H9 (cell line): ENCODE measurements around the gene RIMBP2. TPM values are rescaled to one million over a fixed set of nuclear protein-coding genes. Genes with fewer than 3 reads are reported as not detected.

Source experiments
- DNase-seq: peaks from one replicate; pipeline ENCODE4 v3.0.0-alpha.2; 2017
- H2AFZ ChIP-seq: one replicate; pipeline ENCODE4 v1.6.1; 2013; ENCODE audit warnings: mild to moderate bottlenecking, low read length, control low read depth, moderate library complexity
- H2AK5ac ChIP-seq: 2 replicates; pipeline ENCODE4 v1.6.1; 2013; ENCODE audit warnings: low read length, control low read depth, mixed read lengths; ENCODE audit not compliant: insufficient read length
- H2BK120ac ChIP-seq: one replicate; pipeline ENCODE4 v1.6.1; 2013; ENCODE audit warnings: low read depth, mild to moderate bottlenecking, low read length, control low read depth, inconsistent platforms; ENCODE audit not compliant: poor library complexity, severe bottlenecking
- H2BK12ac ChIP-seq: 2 replicates; pipeline ENCODE4 v1.6.1; 2013; ENCODE audit warnings: low read length, control low read depth, mixed read lengths, low read depth; ENCODE audit not compliant: insufficient read length
- H2BK15ac ChIP-seq: 2 replicates; pipeline ENCODE4 v1.6.1; 2013; ENCODE audit warnings: low read depth, low read length, control low read depth
- H2BK20ac ChIP-seq: one replicate; pipeline ENCODE4 v1.6.1; 2013; ENCODE audit warnings: low read depth, mild to moderate bottlenecking, low read length, control low read depth, inconsistent platforms; ENCODE audit not compliant: poor library complexity, severe bottlenecking
- H2BK5ac ChIP-seq: 2 replicates; pipeline ENCODE4 v1.6.1; 2013; ENCODE audit warnings: low read length, control low read depth, mixed read lengths; ENCODE audit not compliant: insufficient read length
- H3K14ac ChIP-seq: 2 replicates; pipeline ENCODE4 v1.6.1; 2013; ENCODE audit warnings: low read length, control low read depth; ENCODE audit not compliant: insufficient read depth
- H3K18ac ChIP-seq: 2 replicates; pipeline ENCODE4 v1.6.1; 2013; ENCODE audit warnings: low read depth, mild to moderate bottlenecking, mixed read lengths, low read length, control low read depth; ENCODE audit not compliant: insufficient read length
- H3K23ac ChIP-seq: 2 replicates; pipeline ENCODE4 v1.6.1; 2013; ENCODE audit warnings: low read length, control low read depth, mixed read lengths, low read depth; ENCODE audit not compliant: insufficient read length
- H3K23me2 ChIP-seq: 2 replicates; pipeline ENCODE4 v1.6.1; 2013; ENCODE audit warnings: low read depth, mild to moderate bottlenecking, mixed read lengths, low read length, control low read depth; ENCODE audit not compliant: insufficient read length, poor library complexity, severe bottlenecking
- H3K27ac ChIP-seq: 2 replicates; pipeline ENCODE4 v1.5.1; 2013; ENCODE audit warnings: low read length, control low read depth, mixed read lengths, low read depth; ENCODE audit not compliant: insufficient read length
- H3K27me3 ChIP-seq: 2 replicates; pipeline ENCODE4 v1.6.1; 2013; ENCODE audit warnings: low read length, control low read depth, inconsistent platforms; ENCODE audit not compliant: insufficient read depth
- H3K4ac ChIP-seq: 2 replicates; pipeline ENCODE4 v1.6.1; 2013; ENCODE audit warnings: low read depth, mild to moderate bottlenecking, control low read depth, inconsistent platforms, low read length, moderate library complexity
- H3K4me1 ChIP-seq: 2 replicates; pipeline ENCODE4 v1.6.1; 2013; ENCODE audit warnings: low read length, control low read depth, inconsistent platforms; ENCODE audit not compliant: insufficient read depth
- H3K4me2 ChIP-seq: 2 replicates; pipeline ENCODE4 v1.6.1; 2013; ENCODE audit warnings: low read length, control low read depth, mixed read lengths; ENCODE audit not compliant: insufficient read length, insufficient read depth
- H3K56ac ChIP-seq: 2 replicates; pipeline ENCODE4 v1.6.1; 2013; ENCODE audit warnings: low read depth, mild to moderate bottlenecking, mixed read lengths, low read length, control low read depth; ENCODE audit not compliant: insufficient read length
- H3K79me1 ChIP-seq: 2 replicates; pipeline ENCODE4 v1.6.1; 2013; ENCODE audit warnings: low read depth, mild to moderate bottlenecking, moderate library complexity, low read length, control low read depth, inconsistent platforms; ENCODE audit not compliant: insufficient read depth, poor library complexity, severe bottlenecking
- H3K79me2 ChIP-seq: 2 replicates; pipeline ENCODE4 v1.6.1; 2013; ENCODE audit warnings: low read length, control low read depth, inconsistent platforms; ENCODE audit not compliant: insufficient read depth
- H3K9ac ChIP-seq: 2 replicates; pipeline ENCODE4 v1.6.1; 2013; ENCODE audit warnings: low read length, control low read depth, mixed read lengths; ENCODE audit not compliant: insufficient read length; ENCODE audit errors: extremely low read depth
- H3K9me3 ChIP-seq: one replicate; pipeline ENCODE4 v1.6.1; 2013; ENCODE audit warnings: low read depth, low read length, inconsistent platforms; ENCODE audit not compliant: control insufficient read depth
- H3T11ph ChIP-seq: one replicate; pipeline ENCODE4 v1.6.1; 2013; ENCODE audit warnings: mild to moderate bottlenecking, low read length, control low read depth, inconsistent platforms
- H4K20me1 ChIP-seq: one replicate; pipeline ENCODE4 v1.6.1; 2013; ENCODE audit not compliant: control insufficient read depth, insufficient read length, insufficient read depth
- H4K5ac ChIP-seq: 2 replicates; pipeline ENCODE4 v1.6.1; 2013; ENCODE audit warnings: low read depth, mild to moderate bottlenecking, mixed read lengths, low read length, control low read depth; ENCODE audit not compliant: insufficient read length
- H4K8ac ChIP-seq: replicated peaks from 2 replicates; pipeline ENCODE4 v1.6.1; 2013; ENCODE audit warnings: low read length, control low read depth, mixed read lengths, low read depth; ENCODE audit not compliant: insufficient read length
- H4K91ac ChIP-seq: 2 replicates; pipeline ENCODE4 v1.6.1; 2013; ENCODE audit warnings: low read depth, mild to moderate bottlenecking, moderate library complexity, mixed read lengths, low read length, control low read depth; ENCODE audit not compliant: insufficient read length
- H3K27ac Mint-ChIP-seq, 3 experiments: 2 replicates in 2 of 3; 3 replicates in 1 of 3; pipeline ENCODE4 v1.8.0; 2020 to 2021; ENCODE audit warnings: mixed read lengths in 3 of 3, mild to moderate bottlenecking in 1 of 3, moderate library complexity in 1 of 3
- H3K27me3 Mint-ChIP-seq: 2 replicates; pipeline ENCODE4 v1.8.0; 2021; ENCODE audit warnings: low read depth, mild to moderate bottlenecking, moderate library complexity, mixed read lengths
- H3K36me3 Mint-ChIP-seq, 3 experiments: 2 replicates in 2 of 3; 3 replicates in 1 of 3; pipeline ENCODE4 v1.8.0; 2020 to 2021; ENCODE audit warnings: low read depth in 3 of 3, mixed read lengths in 3 of 3; ENCODE audit not compliant: insufficient read depth in 1 of 3
- H3K4me1 Mint-ChIP-seq, 2 experiments: 2 replicates each; pipeline ENCODE4 v1.8.0; 2020; ENCODE audit warnings: mixed read lengths in 2 of 2
- H3K4me3 Mint-ChIP-seq, 2 experiments: 2 replicates in 1 of 2; 3 replicates in 1 of 2; pipeline ENCODE4 v1.8.0; 2020 to 2021; ENCODE audit warnings: mild to moderate bottlenecking in 2 of 2, mixed read lengths in 2 of 2, moderate library complexity in 1 of 2
- H3K9me3 Mint-ChIP-seq, 2 experiments: 2 replicates in 1 of 2; 3 replicates in 1 of 2; pipeline ENCODE4 v1.8.0; 2020; ENCODE audit warnings: mild to moderate bottlenecking in 2 of 2, mixed read lengths in 2 of 2, moderate library complexity in 1 of 2
- WGBS: extraction: QIAGEN DNeasy Blood & Tissue Kit; methylation state at CpG from one replicate; pipeline ENCODE4 v1.1.7; 2013; ENCODE audit warnings: missing lambda C conversion rate, low lambda C conversion rate, mixed read lengths; ENCODE audit not compliant: insufficient read length; ENCODE audit errors: extremely low coverage; 5-methylcytosine and 5-hydroxymethylcytosine counted together
- total RNA-seq: library from RNA; stranded (reverse); gene quantifications from 2 replicates; pipeline ENCODE4 v1.2.1, GENCODE V29; 2021
- TF ChIP-seq, protein P1 (sequence below): fragments of 200-600 bp; sonication (generic); conservative IDR thresholded peaks from 3 replicates; pipeline ENCODE4 v1.8.0; 2021; ENCODE audit warnings: antibody characterized with exemption, mild to moderate bottlenecking

RIMBP2 gene
- total RNA-seq, 1 experiment from 2014 or later: 0.70 TPM

DNA sequence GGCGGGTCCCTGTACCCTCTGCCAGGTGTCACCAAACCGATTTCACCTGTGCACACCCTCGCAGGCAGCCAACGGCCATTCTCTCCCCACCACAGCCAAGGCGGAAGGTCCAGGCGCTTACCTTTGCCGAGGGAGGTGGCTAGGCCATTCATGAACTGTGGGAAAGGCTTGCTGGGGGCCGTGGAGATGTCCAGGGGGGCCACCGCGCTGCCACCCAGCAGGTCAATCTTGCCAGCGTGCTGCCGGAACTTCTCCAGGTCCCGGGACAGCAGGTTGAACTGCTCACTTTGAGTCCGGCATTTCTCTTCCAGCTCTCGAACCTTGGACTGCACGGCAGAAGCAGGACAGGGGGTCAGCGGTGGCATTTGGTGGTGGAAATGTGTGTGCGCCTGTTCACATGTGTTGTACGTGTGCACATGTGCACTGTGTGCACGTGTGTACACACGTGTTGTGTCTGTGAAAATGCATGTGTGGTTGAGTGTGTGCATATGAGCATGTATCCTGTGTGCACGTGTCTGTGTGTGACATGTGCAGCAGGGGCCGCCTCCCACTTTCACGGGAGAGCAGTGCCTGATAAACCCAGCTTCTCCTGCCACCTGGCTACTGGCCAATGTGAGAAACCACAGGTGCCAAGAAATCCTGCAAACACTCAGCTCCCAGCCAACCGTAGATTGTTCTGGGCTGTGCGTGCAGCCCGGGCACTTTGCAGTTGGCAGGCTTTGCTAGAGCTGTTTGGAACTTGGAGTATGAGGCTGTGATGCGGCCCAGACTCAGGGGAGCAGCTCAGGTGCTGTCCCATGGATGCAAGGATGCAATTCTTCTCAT is 259.5 kb downstream of the RIMBP2 start:
- H3K36me3 Mint-ChIP-seq: no peaks in the 10 kb centered on the region
- no peak overlapping the region for H4K5ac ChIP-seq
- no peaks in the 10 kb centered on the region for H3K9me3 ChIP-seq
- no CpG with 5 or more reads among the region's 28 CpGs for WGBS
- H3K27ac ChIP-seq: no peak overlapping the region
- no peak overlapping the region for H3K4me2 ChIP-seq
- H3K9me3 Mint-ChIP-seq: no peaks in the 10 kb centered on the region
- no peak overlapping the region for H2BK20ac ChIP-seq
- no peak overlapping the region for H3K56ac ChIP-seq
- no peak overlapping the region for H2BK5ac ChIP-seq
- H3K79me2 ChIP-seq: no peaks in the 10 kb centered on the region
- no peak overlapping the region for H2BK15ac ChIP-seq
- no peak overlapping the region for H2AFZ ChIP-seq
- H3K4me1 Mint-ChIP-seq: peaks cover 0 to under 1% of the 10 kb centered on the region in 2 experiments; a peak in 1 of 4 replicates
- H3K79me1 ChIP-seq: no peaks in the 10 kb centered on the region
- TF ChIP-seq, protein P1, sequence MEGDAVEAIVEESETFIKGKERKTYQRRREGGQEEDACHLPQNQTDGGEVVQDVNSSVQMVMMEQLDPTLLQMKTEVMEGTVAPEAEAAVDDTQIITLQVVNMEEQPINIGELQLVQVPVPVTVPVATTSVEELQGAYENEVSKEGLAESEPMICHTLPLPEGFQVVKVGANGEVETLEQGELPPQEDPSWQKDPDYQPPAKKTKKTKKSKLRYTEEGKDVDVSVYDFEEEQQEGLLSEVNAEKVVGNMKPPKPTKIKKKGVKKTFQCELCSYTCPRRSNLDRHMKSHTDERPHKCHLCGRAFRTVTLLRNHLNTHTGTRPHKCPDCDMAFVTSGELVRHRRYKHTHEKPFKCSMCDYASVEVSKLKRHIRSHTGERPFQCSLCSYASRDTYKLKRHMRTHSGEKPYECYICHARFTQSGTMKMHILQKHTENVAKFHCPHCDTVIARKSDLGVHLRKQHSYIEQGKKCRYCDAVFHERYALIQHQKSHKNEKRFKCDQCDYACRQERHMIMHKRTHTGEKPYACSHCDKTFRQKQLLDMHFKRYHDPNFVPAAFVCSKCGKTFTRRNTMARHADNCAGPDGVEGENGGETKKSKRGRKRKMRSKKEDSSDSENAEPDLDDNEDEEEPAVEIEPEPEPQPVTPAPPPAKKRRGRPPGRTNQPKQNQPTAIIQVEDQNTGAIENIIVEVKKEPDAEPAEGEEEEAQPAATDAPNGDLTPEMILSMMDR: no peak
- no peaks in the 10 kb centered on the region for H3K27me3 ChIP-seq
- H3K9ac ChIP-seq: no peak overlapping the region
- H3K23me2 ChIP-seq: no peaks in the 10 kb centered on the region
- H2BK120ac ChIP-seq: no peak overlapping the region
- peaks cover 2% of the 10 kb centered on the region; the same call in 1 of the 2 replicates for H3K27me3 Mint-ChIP-seq
- H3K23ac ChIP-seq: no peak overlapping the region
- DNase-seq: no peak
- no peak overlapping the region for H3K18ac ChIP-seq
- no peak overlapping the region for H3K4me3 Mint-ChIP-seq
- no peaks in the 10 kb centered on the region for H4K20me1 ChIP-seq
- no peak overlapping the region for H3T11ph ChIP-seq
- no peak overlapping the region for H3K14ac ChIP-seq
- no peak overlapping the region for H4K8ac ChIP-seq
- no peak overlapping the region for H2BK12ac ChIP-seq
- no peak overlapping the region for H2AK5ac ChIP-seq
- no peaks in the 10 kb centered on the region for H3K4me1 ChIP-seq
- H3K4ac ChIP-seq: no peak overlapping the region
- H3K27ac Mint-ChIP-seq: no peak overlapping the region
- H4K91ac ChIP-seq: no peak overlapping the region
